ENCODE results near the gene MAP7D1.

GRCh38 chr1:36225283-36225899, 69.4 kb downstream of the MAP7D1 start:
- TF ChIP-seq CTCF (IDR thresholded peaks at IDR 0.05) (no peak), POLR2A (IDR thresholded peaks at IDR 0.05) (no peak), POLR2AphosphoS5 (IDR thresholded peaks at IDR 0.05) (no peak)
